Activated T-helper 2 cell treated with anti-CD3 and anti-CD28 coated beads, Interferon-gamma antibody, Interleukin-2, Interleukin-4, amounts not matched to agents 10 μg/mL and 5 μg/mL and 100 μg/mL, durations not matched to agents 14 hours and 24 hours and 36 hours (primary cell): ENCODE measurements around the gene TRABD2A. TPM values are rescaled to one million over a fixed set of nuclear protein-coding genes. Genes with fewer than 3 reads are reported as not detected.

Experiments
- DNase-seq: peaks from one replicate; pipeline ENCODE4 v3.0.0; 2021; ENCODE audit warnings: low spot score
- H3K27ac Mint-ChIP-seq: one replicate; pipeline ENCODE4 v1.8.0; 2021; ENCODE audit warnings: mixed read lengths
- H3K27me3 Mint-ChIP-seq: one replicate; pipeline ENCODE4 v1.8.0; 2021; ENCODE audit warnings: low read depth, mixed read lengths
- H3K36me3 Mint-ChIP-seq: one replicate; pipeline ENCODE4 v1.8.0; 2021; ENCODE audit warnings: low read depth, mixed read lengths
- H3K4me1 Mint-ChIP-seq: one replicate; pipeline ENCODE4 v1.8.0; 2021; ENCODE audit warnings: low read depth, mixed read lengths
- H3K4me3 Mint-ChIP-seq: one replicate; pipeline ENCODE4 v1.8.0; 2021; ENCODE audit warnings: low read depth, mild to moderate bottlenecking, moderate library complexity, mixed read lengths
- H3K9me3 Mint-ChIP-seq: one replicate; pipeline ENCODE4 v1.8.0; 2021; ENCODE audit warnings: mixed read lengths
- intact Hi-C: fragments of 100-400 bp; cut with micrococcal nuclease; formaldehyde crosslinking; loops from one replicate; pipeline ENCODE4 v1.15.1; 2023
- total RNA-seq: library from RNA; stranded (reverse); gene quantifications from 2 replicates; pipeline ENCODE4 v1.2.3, GENCODE V29; 2022

TRABD2A gene
- total RNA-seq, 1 donor from 2014 or later = 67.9 TPM

DNA sequence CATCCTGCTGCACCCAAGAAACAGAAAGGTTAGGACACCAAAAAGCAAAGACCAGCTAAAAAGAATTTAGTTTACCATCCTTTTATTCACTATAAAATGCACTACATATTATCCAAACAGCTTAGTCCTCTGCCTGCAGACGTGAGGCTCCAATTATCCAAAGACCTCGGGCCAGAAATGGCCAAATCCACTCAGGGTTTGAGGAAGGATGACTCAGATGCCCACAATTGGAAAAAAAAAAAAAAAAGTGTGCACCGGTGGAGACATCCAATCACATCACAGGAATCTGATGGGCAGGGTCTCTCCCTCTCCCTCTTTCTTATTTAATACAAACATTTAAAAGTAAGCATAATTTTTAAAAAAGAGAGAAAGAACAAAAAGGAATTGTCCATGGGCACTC, 65.7 kb downstream of the TRABD2A start:
- Mint-ChIP-seq H3K9me3 (peaks cover 3% of the 10 kb centered on the region), H3K27ac (no peak overlapping the region), H3K4me1 (peaks cover 24% of the 10 kb centered on the region), H3K27me3 (no peaks in the 10 kb centered on the region), H3K36me3 (peaks cover 4% of the 10 kb centered on the region), H3K4me3 (no peak overlapping the region)
- no peak for DNase-seq
- intact Hi-C loops = no loop called here

DNA sequence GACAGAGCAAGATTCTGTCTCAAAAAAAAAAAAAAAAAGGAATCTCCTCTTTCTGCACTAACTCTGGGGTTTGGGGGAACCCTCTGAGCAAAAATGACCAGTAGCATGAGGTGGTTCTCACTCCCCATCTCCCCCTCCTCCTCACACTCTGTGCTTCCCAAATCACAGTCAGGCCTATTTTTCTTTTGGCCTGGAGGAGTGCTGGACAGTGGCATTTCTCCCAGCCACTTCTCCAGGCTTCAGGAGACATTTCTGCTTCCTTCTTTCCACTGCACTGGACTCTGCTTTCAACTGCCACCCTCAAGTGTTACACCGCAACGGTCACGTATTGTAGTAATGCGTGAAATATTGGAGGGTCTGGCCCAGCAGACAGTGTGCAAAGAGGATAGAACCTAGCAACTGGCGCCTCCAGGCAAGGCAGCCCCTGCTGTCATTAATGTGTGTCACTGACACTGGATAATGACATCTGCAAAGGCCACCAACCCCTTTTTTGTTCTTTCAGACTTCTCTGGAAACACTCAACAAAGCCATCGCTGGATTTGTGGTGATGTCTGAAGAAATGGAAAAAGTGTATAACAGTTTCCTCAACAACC, 68.9 kb downstream of the TRABD2A start:
- Mint-ChIP-seq H3K9me3 (peaks cover 3% of the 10 kb centered on the region), H3K36me3 (peaks cover 4% of the 10 kb centered on the region), H3K27me3 (peaks cover 2% of the 10 kb centered on the region), H3K4me1 (peaks cover 12% of the 10 kb centered on the region), H3K27ac (no peak overlapping the region), H3K4me3 (no peak overlapping the region)
- intact Hi-C loops = no loop called here
- no peak for DNase-seq

GRCh38 chr2:84808279-84808678, 72.6 kb downstream of the TRABD2A start:
- Mint-ChIP-seq H3K36me3 (no peaks in the 10 kb centered on the region), H3K9me3 (no peaks in the 10 kb centered on the region), H3K27ac (no peak overlapping the region)

DNA sequence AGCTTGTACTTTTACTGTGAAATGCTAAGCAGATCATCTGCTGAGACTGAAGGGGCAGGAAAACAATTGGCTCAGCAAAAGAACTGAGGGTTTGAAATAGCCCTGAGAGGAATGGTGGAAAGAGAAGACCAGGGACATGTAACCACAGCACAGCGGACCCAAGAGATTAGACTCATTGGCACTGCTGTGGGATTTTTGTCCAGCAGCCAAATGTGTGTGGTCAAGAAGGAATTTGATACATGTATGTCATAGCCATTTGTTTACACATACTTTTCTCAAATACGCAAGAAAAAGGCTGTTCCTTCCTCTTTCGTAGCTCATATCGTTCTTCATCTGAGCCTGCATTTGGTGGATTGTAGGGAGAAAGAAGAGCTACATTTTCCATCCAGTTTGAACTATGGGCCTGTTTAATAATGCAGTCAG, 73.8 kb downstream of the TRABD2A start:
- intact Hi-C loops = no loop called here
- DNase-seq = no peak
- Mint-ChIP-seq H3K4me1 (no peaks in the 10 kb centered on the region), H3K27ac (no peak overlapping the region), H3K9me3 (peaks cover 7% of the 10 kb centered on the region), H3K4me3 (no peak overlapping the region), H3K36me3 (no peaks in the 10 kb centered on the region), H3K27me3 (peaks cover 7% of the 10 kb centered on the region)

More at GRCh38 chr2:84808279-84808678, 72.6 kb downstream of the TRABD2A start:
- intact Hi-C loops = no loop called here
- no peak for DNase-seq
- H3K4me1 Mint-ChIP-seq = peaks cover 2% of the 10 kb centered on the region
- H3K4me3 Mint-ChIP-seq = no peak overlapping the region
- H3K27me3 Mint-ChIP-seq = peaks cover 2% of the 10 kb centered on the region

- intact Hi-C loops = no loop called here
- H3K4me1 Mint-ChIP-seq = peaks cover 3% of the 10 kb centered on the region
- peaks cover 10% of the 10 kb centered on the region for H3K9me3 Mint-ChIP-seq
- H3K36me3 Mint-ChIP-seq = no peaks in the 10 kb centered on the region
- no peak for DNase-seq
- H3K27ac Mint-ChIP-seq = no peak overlapping the region
- H3K4me3 Mint-ChIP-seq = no peak overlapping the region
- peaks cover 7% of the 10 kb centered on the region for H3K27me3 Mint-ChIP-seq
These were observed 75.5 kb downstream of the TRABD2A start for GRCh38 chr2:84805250-84805958.

- H3K4me3 Mint-ChIP-seq = no peak overlapping the region
- intact Hi-C loops = no loop called here
- H3K9me3 Mint-ChIP-seq = peaks cover 10% of the 10 kb centered on the region
- no peak overlapping the region for H3K27ac Mint-ChIP-seq
- no peak for DNase-seq
- H3K4me1 Mint-ChIP-seq = peaks cover 9% of the 10 kb centered on the region
- no peaks in the 10 kb centered on the region for H3K36me3 Mint-ChIP-seq
- H3K27me3 Mint-ChIP-seq = peaks cover 5% of the 10 kb centered on the region
These were observed 79.1 kb downstream of the TRABD2A start for GRCh38 chr2:84801811-84802210.

GRCh38 chr2:84800194-84800805, 80.6 kb downstream of the TRABD2A start:
- DNase-seq = no peak
- Mint-ChIP-seq H3K9me3 (peaks cover 10% of the 10 kb centered on the region), H3K27me3 (peaks cover 5% of the 10 kb centered on the region), H3K27ac (no peak overlapping the region), H3K4me1 (peaks cover 9% of the 10 kb centered on the region), H3K4me3 (no peak overlapping the region), H3K36me3 (no peaks in the 10 kb centered on the region)
- intact Hi-C loops = no loop called here

GRCh38 chr2:84799772-84800171, 81.1 kb downstream of the TRABD2A start:
- intact Hi-C loops = no loop called here
- Mint-ChIP-seq H3K4me1 (peaks cover 9% of the 10 kb centered on the region), H3K9me3 (peaks cover 10% of the 10 kb centered on the region), H3K36me3 (no peaks in the 10 kb centered on the region), H3K27me3 (peaks cover 5% of the 10 kb centered on the region), H3K4me3 (no peak overlapping the region), H3K27ac (no peak overlapping the region)
- no peak for DNase-seq

- Mint-ChIP-seq H3K9me3 (peaks cover 16% of the 10 kb centered on the region), H3K36me3 (no peaks in the 10 kb centered on the region), H3K4me1 (peaks cover 13% of the 10 kb centered on the region), H3K27ac (no peak overlapping the region), H3K4me3 (no peak overlapping the region), H3K27me3 (no peaks in the 10 kb centered on the region)
- no peak for DNase-seq
- intact Hi-C loops = no loop called here
These were observed 83.6 kb downstream of the TRABD2A start for GRCh38 chr2:84797271-84797670.

- H3K27ac Mint-ChIP-seq = no peak overlapping the region
- H3K4me3 Mint-ChIP-seq = no peak overlapping the region
- no peaks in the 10 kb centered on the region for H3K36me3 Mint-ChIP-seq
- peaks cover 17% of the 10 kb centered on the region for H3K9me3 Mint-ChIP-seq
- H3K4me1 Mint-ChIP-seq = peaks cover 13% of the 10 kb centered on the region
- intact Hi-C loops = no loop called here
- no peak for DNase-seq
- no peaks in the 10 kb centered on the region for H3K27me3 Mint-ChIP-seq
These were observed 84.1 kb downstream of the TRABD2A start for GRCh38 chr2:84796798-84797197.

- DNase-seq = no peak
- Mint-ChIP-seq H3K27ac (no peak overlapping the region), H3K27me3 (no peaks in the 10 kb centered on the region), H3K4me1 (peaks cover 4% of the 10 kb centered on the region), H3K9me3 (peaks cover 14% of the 10 kb centered on the region), H3K4me3 (no peak overlapping the region), H3K36me3 (no peaks in the 10 kb centered on the region)
- intact Hi-C loops = no loop called here
These were observed 87.2 kb downstream of the TRABD2A start for GRCh38 chr2:84793641-84794040.

- Mint-ChIP-seq H3K27ac (no peak overlapping the region), H3K9me3 (peaks cover 14% of the 10 kb centered on the region), H3K4me1 (peaks cover 4% of the 10 kb centered on the region), H3K27me3 (no peaks in the 10 kb centered on the region), H3K36me3 (no peaks in the 10 kb centered on the region), H3K4me3 (no peak overlapping the region)
- no peak for DNase-seq
- intact Hi-C loops = no loop called here
These were observed 87.9 kb downstream of the TRABD2A start for GRCh38 chr2:84792856-84793522.

GRCh38 chr2:84788498-84788897, 92.4 kb downstream of the TRABD2A start:
- no peak overlapping the region for H3K27ac Mint-ChIP-seq
- H3K9me3 Mint-ChIP-seq = peaks cover 10% of the 10 kb centered on the region
- DNase-seq = no peak
- no peak overlapping the region for H3K4me3 Mint-ChIP-seq
- H3K4me1 Mint-ChIP-seq = peaks cover 21% of the 10 kb centered on the region
- intact Hi-C loops = no loop called here
- no peaks in the 10 kb centered on the region for H3K27me3 Mint-ChIP-seq
- peaks cover 6% of the 10 kb centered on the region for H3K36me3 Mint-ChIP-seq
